ENCODE data around the gene ICA1.

- TF ChIP-seq POLR2A (IDR thresholded peaks at IDR 0.05) (no peak), CTCF (IDR thresholded peaks at IDR 0.05) (no peak)
Observed at GRCh38 chr7:8146788-8147413, 115.1 kb downstream of the ICA1 start.

Data from sigmoid colon (tissue), 3 donors.